SJSA1 (cell line): ENCODE measurements around the gene DNAH11. TPM values are rescaled to one million over a fixed set of nuclear protein-coding genes. Genes with fewer than 3 reads are reported as not detected.
"Not testable (repeated sequence)": the region's sequence is repeated elsewhere in the genome, so short reads cannot be mapped to it uniquely, and the experiment has no call there.

Experiments used
- DNase-seq, 2 experiments: peaks; one replicate each; pipeline ENCODE4 v3.0.0-alpha.2; 2015 to 2020; ENCODE audit warnings: low spot score in 2 of 2, low read depth in 1 of 2
- H3K27ac ChIP-seq: fragments of 250-450 bp; sonication (Bioruptor Pico); 2 replicates; pipeline ENCODE4 v1.5.1; 2020; ENCODE audit warnings: mild to moderate bottlenecking, moderate library complexity
- H3K27me3 ChIP-seq: fragments of 250-450 bp; sonication (Bioruptor Pico); replicated peaks from 2 replicates; pipeline ENCODE4 v1.5.1; 2020; ENCODE audit warnings: mild to moderate bottlenecking, moderate library complexity
- H3K36me3 ChIP-seq: fragments of 250-450 bp; sonication (Bioruptor Pico); 2 replicates; pipeline ENCODE4 v1.5.1; 2020; ENCODE audit warnings: mild to moderate bottlenecking
- H3K4me1 ChIP-seq: fragments of 250-450 bp; sonication (Bioruptor Pico); replicated peaks from 2 replicates; pipeline ENCODE4 v1.6.1; 2021; ENCODE audit warnings: mild to moderate bottlenecking
- H3K4me3 ChIP-seq: fragments of 250-450 bp; sonication (Bioruptor Pico); 2 replicates; pipeline ENCODE4 v1.5.1; 2020; ENCODE audit warnings: mild to moderate bottlenecking
- H3K9me3 ChIP-seq: fragments of 250-450 bp; sonication (Bioruptor Pico); replicated peaks from 2 replicates; pipeline ENCODE4 v1.5.1; 2020; ENCODE audit warnings: mild to moderate bottlenecking
- total RNA-seq: library from RNA; depleted of rRNA; stranded (reverse); fragments of >200 nt; shearing (Covaris generic); gene quantifications from 2 replicates; pipeline ENCODE4 v1.2.3, GENCODE V29; 2014

DNAH11 gene
- total RNA-seq, 1 experiment from 2014 or later: 13.1 TPM

- Histone ChIP-seq H3K27ac (no peak overlapping the region), H3K36me3 (no peaks in the 10 kb centered on the region), H3K4me3 (no peak overlapping the region), H3K27me3 (no peaks in the 10 kb centered on the region), H3K4me1 (peaks cover 6% of the 10 kb centered on the region; the same call in 1 of the 2 replicates), H3K9me3 (no peaks in the 10 kb centered on the region)
- no peak for DNase-seq
Observed at GRCh38 chr7:21719846-21720245, 177.0 kb downstream of the DNAH11 start.

- no peaks in the 10 kb centered on the region for H3K4me1 ChIP-seq
- no peaks in the 10 kb centered on the region for H3K27me3 ChIP-seq
- no peak for DNase-seq
- H3K36me3 ChIP-seq: no peaks in the 10 kb centered on the region
- H3K4me3 ChIP-seq: no peak overlapping the region
- H3K9me3 ChIP-seq: no peaks in the 10 kb centered on the region
- no peak overlapping the region for H3K27ac ChIP-seq
Observed at GRCh38 chr7:21722371-21722770, 179.5 kb downstream of the DNAH11 start.

- no peaks in the 10 kb centered on the region for H3K9me3 ChIP-seq
- no peak for DNase-seq
- no peaks in the 10 kb centered on the region for H3K27me3 ChIP-seq
- no peaks in the 10 kb centered on the region for H3K4me1 ChIP-seq
- no peak overlapping the region for H3K27ac ChIP-seq
- H3K4me3 ChIP-seq: no peak overlapping the region
- H3K36me3 ChIP-seq: no peaks in the 10 kb centered on the region
Observed at GRCh38 chr7:21724562-21724961, 181.7 kb downstream of the DNAH11 start.

- H3K36me3 ChIP-seq: no peaks in the 10 kb centered on the region
- H3K27ac ChIP-seq: no peak overlapping the region
- H3K9me3 ChIP-seq: no peaks in the 10 kb centered on the region
- no peak overlapping the region for H3K4me3 ChIP-seq
- no peak for DNase-seq
- no peaks in the 10 kb centered on the region for H3K4me1 ChIP-seq
- H3K27me3 ChIP-seq: no peaks in the 10 kb centered on the region
Observed at GRCh38 chr7:21730399-21730798, 187.6 kb downstream of the DNAH11 start.

GRCh38 chr7:21731977-21732376 is 189.1 kb downstream of the DNAH11 start:
- Histone ChIP-seq H3K36me3 (no peaks in the 10 kb centered on the region), H3K9me3 (no peaks in the 10 kb centered on the region), H3K4me1 (no peaks in the 10 kb centered on the region), H3K4me3 (no peak overlapping the region), H3K27me3 (no peaks in the 10 kb centered on the region), H3K27ac (no peak overlapping the region)
- no peak for DNase-seq

- not testable (repeated sequence) for H3K4me1 ChIP-seq, DNase-seq, H3K27ac ChIP-seq, H3K36me3 ChIP-seq, H3K9me3 ChIP-seq, H3K4me3 ChIP-seq, H3K27me3 ChIP-seq
Observed at GRCh38 chr7:21732956-21733355, 190.1 kb downstream of the DNAH11 start.

GRCh38 chr7:21733837-21734236 is 191.0 kb downstream of the DNAH11 start:
- no peak overlapping the region for H3K27ac ChIP-seq
- DNase-seq: no peak
- no peaks in the 10 kb centered on the region for H3K9me3 ChIP-seq
- H3K4me3 ChIP-seq: no peak overlapping the region
- H3K36me3 ChIP-seq: no peaks in the 10 kb centered on the region
- H3K4me1 ChIP-seq: no peaks in the 10 kb centered on the region
- no peaks in the 10 kb centered on the region for H3K27me3 ChIP-seq

- no peak for DNase-seq
- H3K9me3 ChIP-seq: no peaks in the 10 kb centered on the region
- no peak overlapping the region for H3K27ac ChIP-seq
- H3K36me3 ChIP-seq: no peaks in the 10 kb centered on the region
- no peak overlapping the region for H3K4me3 ChIP-seq
- no peaks in the 10 kb centered on the region for H3K4me1 ChIP-seq
- H3K27me3 ChIP-seq: no peaks in the 10 kb centered on the region
Observed at GRCh38 chr7:21743493-21743892, 200.7 kb downstream of the DNAH11 start.

- Histone ChIP-seq H3K4me1 (peaks cover 7% of the 10 kb centered on the region), H3K27ac (no peak overlapping the region), H3K9me3 (no peaks in the 10 kb centered on the region), H3K4me3 (no peak overlapping the region), H3K36me3 (no peaks in the 10 kb centered on the region), H3K27me3 (no peaks in the 10 kb centered on the region)
- DNase-seq: no peak
Observed at GRCh38 chr7:21746949-21747348, 204.1 kb downstream of the DNAH11 start.

- Histone ChIP-seq H3K27me3 (no peaks in the 10 kb centered on the region), H3K4me3 (no peak overlapping the region), H3K4me1 (peaks cover 11% of the 10 kb centered on the region), H3K27ac (no peak overlapping the region), H3K36me3 (no peaks in the 10 kb centered on the region), H3K9me3 (no peaks in the 10 kb centered on the region)
- no peak for DNase-seq
Observed at GRCh38 chr7:21747806-21748205, 205.0 kb downstream of the DNAH11 start.

- DNase-seq: no peak
- peaks cover 11% of the 10 kb centered on the region for H3K4me1 ChIP-seq
- H3K36me3 ChIP-seq: no peaks in the 10 kb centered on the region
- H3K27me3 ChIP-seq: no peaks in the 10 kb centered on the region
- no peaks in the 10 kb centered on the region for H3K9me3 ChIP-seq
- no peak overlapping the region for H3K4me3 ChIP-seq
- no peak overlapping the region for H3K27ac ChIP-seq
Observed at GRCh38 chr7:21749378-21749777, 206.5 kb downstream of the DNAH11 start.

GRCh38 chr7:21753071-21753470 is 210.2 kb downstream of the DNAH11 start:
- Histone ChIP-seq H3K27me3 (no peaks in the 10 kb centered on the region), H3K4me1 (peaks cover 11% of the 10 kb centered on the region)

GRCh38 chr7:21754963-21755362 is 212.1 kb downstream of the DNAH11 start:
- H3K4me3 ChIP-seq: no peak overlapping the region
- peaks cover 11% of the 10 kb centered on the region for H3K4me1 ChIP-seq
- H3K9me3 ChIP-seq: no peaks in the 10 kb centered on the region
- no peak overlapping the region for H3K27ac ChIP-seq
- no peaks in the 10 kb centered on the region for H3K27me3 ChIP-seq
- DNase-seq: no peak
- no peaks in the 10 kb centered on the region for H3K36me3 ChIP-seq

More at GRCh38 chr7:21753071-21753470, 210.2 kb downstream of the DNAH11 start:
- Histone ChIP-seq H3K4me3 (no peak overlapping the region), H3K27ac (no peak overlapping the region), H3K9me3 (no peaks in the 10 kb centered on the region), H3K36me3 (no peaks in the 10 kb centered on the region)
- no peak for DNase-seq

- Histone ChIP-seq H3K27me3 (0 out of 2 replicates have a peak, but pooled peaks cover 3% of the 10 kb centered on the region), H3K4me3 (no peak overlapping the region), H3K27ac (no peak overlapping the region), H3K4me1 (no peaks in the 10 kb centered on the region), H3K36me3 (no peaks in the 10 kb centered on the region), H3K9me3 (no peaks in the 10 kb centered on the region)
- no peak for DNase-seq
Observed at GRCh38 chr7:21757537-21758282, 214.9 kb downstream of the DNAH11 start.

GRCh38 chr7:21758286-21758685 is 215.4 kb downstream of the DNAH11 start:
- no peak overlapping the region for H3K4me3 ChIP-seq
- H3K36me3 ChIP-seq: no peaks in the 10 kb centered on the region
- no peak for DNase-seq
- no peaks in the 10 kb centered on the region for H3K9me3 ChIP-seq
- 0 out of 2 replicates have a peak, but pooled peaks cover 3% of the 10 kb centered on the region for H3K27me3 ChIP-seq
- H3K4me1 ChIP-seq: no peaks in the 10 kb centered on the region
- H3K27ac ChIP-seq: no peak overlapping the region
